Measurements from ENCODE around the gene CHTOP.
"Not testable (repeated sequence)": the region's sequence is repeated elsewhere in the genome, so short reads cannot be mapped to it uniquely, and the experiment has no call there.

CHTOP gene

GRCh38 chr1:153633754-153634665 is at the start of gene CHTOP:
Gene CHTOP (plus strand): TSS chr1:153634066. CDS start chr1:153636589, 2,523 bp downstream.
- Mint-ChIP-seq H3K9me3 (no peaks in the 10 kb centered on the region), H3K36me3 (ENCODE audit: low read depth) (peaks cover 19% of the 10 kb centered on the region)

GRCh38 chr1:153585006-153585405 is 48.9 kb upstream of the CHTOP start:
- no peaks in the 10 kb centered on the region for H3K4me1 Mint-ChIP-seq (ENCODE audit: low read depth)
- H3K27me3 Mint-ChIP-seq (ENCODE audit: low read depth): peaks cover 23% of the 10 kb centered on the region
- H3K9me3 Mint-ChIP-seq: no peaks in the 10 kb centered on the region
- H3K4me3 Mint-ChIP-seq: no peak overlapping the region
- no peak overlapping the region for H3K27ac Mint-ChIP-seq
- H3K36me3 Mint-ChIP-seq (ENCODE audit: low read depth): no peaks in the 10 kb centered on the region

More at GRCh38 chr1:153633754-153634665, at the start of gene CHTOP:
- Mint-ChIP-seq H3K4me3 (peak within 1 kb of the TSS; percentile 94), H3K4me1 (ENCODE audit: low read depth) (peaks cover 23% of the 10 kb centered on the region), H3K27ac (peak within 1 kb of the TSS; percentile 100), H3K27me3 (ENCODE audit: low read depth) (no peaks in the 10 kb centered on the region)

- H3K9me3 Mint-ChIP-seq: no peaks in the 10 kb centered on the region
- no peaks in the 10 kb centered on the region for H3K4me1 Mint-ChIP-seq (ENCODE audit: low read depth)
- no peaks in the 10 kb centered on the region for H3K36me3 Mint-ChIP-seq (ENCODE audit: low read depth)
- H3K27me3 Mint-ChIP-seq (ENCODE audit: low read depth): peaks cover 23% of the 10 kb centered on the region
- no peak overlapping the region for H3K4me3 Mint-ChIP-seq
- no peak overlapping the region for H3K27ac Mint-ChIP-seq
Measured at GRCh38 chr1:153586347-153586746, 47.5 kb upstream of the CHTOP start.

- no peaks in the 10 kb centered on the region for H3K9me3 Mint-ChIP-seq
- H3K27me3 Mint-ChIP-seq (ENCODE audit: low read depth): peaks cover 23% of the 10 kb centered on the region
- no peak overlapping the region for H3K4me3 Mint-ChIP-seq
- no peak overlapping the region for H3K27ac Mint-ChIP-seq
- H3K36me3 Mint-ChIP-seq (ENCODE audit: low read depth): no peaks in the 10 kb centered on the region
- no peaks in the 10 kb centered on the region for H3K4me1 Mint-ChIP-seq (ENCODE audit: low read depth)
Measured at GRCh38 chr1:153587314-153587713, 46.6 kb upstream of the CHTOP start.

GRCh38 chr1:153588033-153588432 is 45.8 kb upstream of the CHTOP start:
- not testable (repeated sequence) for H3K27ac Mint-ChIP-seq; H3K4me3 Mint-ChIP-seq; H3K9me3 Mint-ChIP-seq; H3K4me1 Mint-ChIP-seq (ENCODE audit: low read depth); H3K36me3 Mint-ChIP-seq (ENCODE audit: low read depth)
- H3K27me3 Mint-ChIP-seq (ENCODE audit: low read depth): peaks cover 23% of the 10 kb centered on the region

- H3K4me3 Mint-ChIP-seq: no peak overlapping the region
- H3K4me1 Mint-ChIP-seq (ENCODE audit: low read depth): no peaks in the 10 kb centered on the region
- H3K9me3 Mint-ChIP-seq: no peaks in the 10 kb centered on the region
- H3K27me3 Mint-ChIP-seq (ENCODE audit: low read depth): peaks cover 23% of the 10 kb centered on the region
- no peaks in the 10 kb centered on the region for H3K36me3 Mint-ChIP-seq (ENCODE audit: low read depth)
- H3K27ac Mint-ChIP-seq: no peak overlapping the region
Measured at GRCh38 chr1:153588482-153588881, 45.4 kb upstream of the CHTOP start.

- Mint-ChIP-seq H3K4me1 (ENCODE audit: low read depth) (peaks cover 2% of the 10 kb centered on the region), H3K4me3 (no peak overlapping the region), H3K9me3 (no peaks in the 10 kb centered on the region), H3K36me3 (ENCODE audit: low read depth) (no peaks in the 10 kb centered on the region), H3K27ac (no peak overlapping the region), H3K27me3 (ENCODE audit: low read depth) (peaks cover 2% of the 10 kb centered on the region)
Measured at GRCh38 chr1:153592748-153593147, 41.1 kb upstream of the CHTOP start.

GRCh38 chr1:153597206-153597605 is 36.7 kb upstream of the CHTOP start:
- Mint-ChIP-seq H3K27ac (no peak overlapping the region), H3K27me3 (ENCODE audit: low read depth) (no peaks in the 10 kb centered on the region), H3K4me3 (no peak overlapping the region), H3K36me3 (ENCODE audit: low read depth) (no peaks in the 10 kb centered on the region), H3K4me1 (ENCODE audit: low read depth) (peaks cover 11% of the 10 kb centered on the region), H3K9me3 (no peaks in the 10 kb centered on the region)

GRCh38 chr1:153598309-153599172 is 35.3 kb upstream of the CHTOP start:
- Mint-ChIP-seq H3K27ac (peak overlapping the region; percentile 18), H3K4me1 (ENCODE audit: low read depth) (peaks cover 16% of the 10 kb centered on the region), H3K4me3 (no peak overlapping the region), H3K36me3 (ENCODE audit: low read depth) (no peaks in the 10 kb centered on the region), H3K27me3 (ENCODE audit: low read depth) (no peaks in the 10 kb centered on the region), H3K9me3 (no peaks in the 10 kb centered on the region)

- Mint-ChIP-seq H3K4me1 (ENCODE audit: low read depth) (peaks cover 16% of the 10 kb centered on the region), H3K4me3 (no peak overlapping the region), H3K9me3 (no peaks in the 10 kb centered on the region), H3K27ac (no peak overlapping the region), H3K36me3 (ENCODE audit: low read depth) (no peaks in the 10 kb centered on the region), H3K27me3 (ENCODE audit: low read depth) (no peaks in the 10 kb centered on the region)
Measured at GRCh38 chr1:153599847-153600246, 34.0 kb upstream of the CHTOP start.

- Mint-ChIP-seq H3K27me3 (ENCODE audit: low read depth) (no peaks in the 10 kb centered on the region), H3K36me3 (ENCODE audit: low read depth) (no peaks in the 10 kb centered on the region), H3K9me3 (no peaks in the 10 kb centered on the region), H3K4me1 (ENCODE audit: low read depth) (peaks cover 15% of the 10 kb centered on the region), H3K4me3 (no peak overlapping the region), H3K27ac (no peak overlapping the region)
Measured at GRCh38 chr1:153602749-153603148, 31.1 kb upstream of the CHTOP start.

- peaks cover 8% of the 10 kb centered on the region for H3K4me1 Mint-ChIP-seq (ENCODE audit: low read depth)
- H3K4me3 Mint-ChIP-seq: no peak overlapping the region
- no peaks in the 10 kb centered on the region for H3K36me3 Mint-ChIP-seq (ENCODE audit: low read depth)
- no peaks in the 10 kb centered on the region for H3K9me3 Mint-ChIP-seq
- no peaks in the 10 kb centered on the region for H3K27me3 Mint-ChIP-seq (ENCODE audit: low read depth)
- H3K27ac Mint-ChIP-seq: no peak overlapping the region
Measured at GRCh38 chr1:153606194-153606593, 27.7 kb upstream of the CHTOP start.

- Mint-ChIP-seq H3K27me3 (ENCODE audit: low read depth) (no peaks in the 10 kb centered on the region), H3K36me3 (ENCODE audit: low read depth) (no peaks in the 10 kb centered on the region), H3K27ac (no peak overlapping the region), H3K9me3 (no peaks in the 10 kb centered on the region), H3K4me3 (no peak overlapping the region), H3K4me1 (ENCODE audit: low read depth) (peaks cover 5% of the 10 kb centered on the region)
Measured at GRCh38 chr1:153607381-153607780, 26.5 kb upstream of the CHTOP start.

GRCh38 chr1:153608089-153608682 is 25.7 kb upstream of the CHTOP start:
- Mint-ChIP-seq H3K9me3 (no peaks in the 10 kb centered on the region), H3K4me1 (ENCODE audit: low read depth) (no peaks in the 10 kb centered on the region), H3K36me3 (ENCODE audit: low read depth) (no peaks in the 10 kb centered on the region), H3K27me3 (ENCODE audit: low read depth) (no peaks in the 10 kb centered on the region), H3K27ac (no peak overlapping the region), H3K4me3 (no peak overlapping the region)

All from T-helper 1 cell treated with Interleukin-12 subunit alpha and Interleukin-12 subunit beta and Interleukin-4 antibody, amounts not matched to agents 30 μg/mL and 1 μg/mL, for 36 hours (primary cell).